IMR-90 (cell line): ENCODE measurements around the gene ILF2. TPM values are rescaled to one million over a fixed set of nuclear protein-coding genes. Genes with fewer than 3 reads are reported as not detected.
A peak's percentile ranks its signal among the peaks of the same experiment; 100 is the strongest.

ENCODE experiments used
- ATAC-seq: fragments of 200-7000 bp; cut with Tn5 transposase; 2 replicates; pipeline ENCODE4 v1.9.1; 2020; ENCODE audit warnings: low read depth, mild to moderate bottlenecking, moderate library complexity
- BruUV-seq: library from RNA; stranded (reverse); fragments of 400-500 nt; replicated peaks from 2 replicates; lab custom pipeline; 2021; lab: Mats Ljungman, UMichigan
- CTCF ChIA-PET: fragments of 300-600 bp; formaldehyde crosslinking; extraction: SDS; loops from one replicate; lab custom pipeline; 2021; ENCODE audit warnings: antibody characterized with exemption; lab: Yijun Ruan, JAX
- POLR2A ChIA-PET: fragments of 300-600 bp; sonication (Branson Sonifier 250); formaldehyde crosslinking; loops from one replicate; lab custom pipeline; 2022; ENCODE audit warnings: antibody characterized with exemption; ENCODE audit not compliant: unreplicated experiment; lab: Charles Lee
- DNase-seq: peaks from one replicate; pipeline ENCODE4 v3.0.0; 2013
- H2AFZ ChIP-seq: replicated peaks from 2 replicates; pipeline ENCODE3; 2013; ENCODE audit warnings: low read length, mild to moderate bottlenecking; ENCODE audit not compliant: poor library complexity
- H2AK5ac ChIP-seq: 2 replicates; pipeline ENCODE4 v1.6.1; 2013; ENCODE audit warnings: low read depth, low read length, inconsistent platforms
- H2AK9ac ChIP-seq: replicated peaks from 2 replicates; pipeline ENCODE3; 2013; ENCODE audit warnings: mild to moderate bottlenecking, low read depth, low read length, moderate library complexity; ENCODE audit not compliant: poor library complexity
- H2BK120ac ChIP-seq: 2 replicates; pipeline ENCODE4 v1.6.1; 2013; ENCODE audit warnings: low read depth, low read length, inconsistent platforms
- H2BK15ac ChIP-seq: 3 replicates; pipeline ENCODE4 v1.6.1; 2013; ENCODE audit warnings: low read depth, low read length, inconsistent platforms
- H2BK20ac ChIP-seq: 2 replicates; pipeline ENCODE4 v1.6.1; 2013; ENCODE audit warnings: low read depth, mild to moderate bottlenecking, inconsistent platforms, low read length, moderate library complexity
- H2BK5ac ChIP-seq: 2 replicates; pipeline ENCODE4 v1.6.1; 2013; ENCODE audit warnings: mild to moderate bottlenecking, low read depth, low read length, inconsistent platforms; ENCODE audit not compliant: poor library complexity, severe bottlenecking
- H3K14ac ChIP-seq: replicated peaks from 2 replicates; pipeline ENCODE4 v1.6.1; 2013; ENCODE audit warnings: low read depth, low read length, inconsistent platforms
- H3K18ac ChIP-seq: 2 replicates; pipeline ENCODE4 v1.6.1; 2013; ENCODE audit warnings: low read depth, low read length, control low read depth
- H3K23ac ChIP-seq: 2 replicates; pipeline ENCODE4 v1.6.1; 2013; ENCODE audit warnings: low read depth, low read length, inconsistent platforms
- H3K27ac ChIP-seq: 2 replicates; pipeline ENCODE4 v1.5.1; 2013; ENCODE audit warnings: mild to moderate bottlenecking, control low read depth, low read length; ENCODE audit not compliant: insufficient read depth
- H3K27me3 ChIP-seq: 2 replicates; pipeline ENCODE4 v1.6.1; 2013; ENCODE audit warnings: low read length; ENCODE audit not compliant: control insufficient read depth, insufficient read depth
- H3K36me3 ChIP-seq: 2 replicates; pipeline ENCODE4 v1.6.1; 2013; ENCODE audit warnings: low read length, mixed read lengths; ENCODE audit not compliant: control insufficient read depth, insufficient read depth
- H3K4ac ChIP-seq: 2 replicates; pipeline ENCODE4 v1.6.1; 2013; ENCODE audit warnings: low read depth, low read length, inconsistent platforms
- H3K4me1 ChIP-seq: 2 replicates; pipeline ENCODE4 v1.6.1; 2013; ENCODE audit warnings: low read length, mixed read lengths; ENCODE audit not compliant: control insufficient read depth, insufficient read depth
- H3K4me2 ChIP-seq: 2 replicates; pipeline ENCODE4 v1.6.1; 2013; ENCODE audit warnings: low read depth, mild to moderate bottlenecking, control low read depth, low read length, moderate library complexity
- H3K4me3 ChIP-seq: 2 replicates; pipeline ENCODE4 v1.5.1; 2013; ENCODE audit warnings: low read depth, mild to moderate bottlenecking, control low read depth, low read length, moderate library complexity; ENCODE audit not compliant: insufficient read depth
- H3K56ac ChIP-seq: 2 replicates; pipeline ENCODE4 v1.6.1; 2013; ENCODE audit warnings: low read length, inconsistent platforms; ENCODE audit not compliant: insufficient read depth; ENCODE audit errors: extremely low read depth
- H3K79me1 ChIP-seq, 2 experiments: 2 replicates each; pipeline ENCODE4 v1.6.1; 2013; ENCODE audit warnings: low read length in 2 of 2, inconsistent platforms in 1 of 2, low read depth in 1 of 2
- H3K9ac ChIP-seq: 2 replicates; pipeline ENCODE4 v1.6.1; 2013; ENCODE audit warnings: low read depth, low read length, control low read depth
- H3K9me1 ChIP-seq: 2 replicates; pipeline ENCODE4 v1.6.1; 2013; ENCODE audit warnings: low read length, inconsistent platforms; ENCODE audit not compliant: insufficient read depth
- H3K9me3 ChIP-seq: 2 replicates; pipeline ENCODE4 v1.6.1; 2013; ENCODE audit warnings: low read length; ENCODE audit not compliant: control insufficient read depth, insufficient read depth
- H4K20me1 ChIP-seq: 2 replicates; pipeline ENCODE4 v1.6.1; 2013; ENCODE audit warnings: low read length, inconsistent platforms; ENCODE audit not compliant: insufficient read depth
- H4K5ac ChIP-seq: 2 replicates; pipeline ENCODE4 v1.6.1; 2013; ENCODE audit warnings: mild to moderate bottlenecking, low read depth, low read length, control low read depth
- H4K8ac ChIP-seq, 2 experiments: 2 replicates each; pipeline ENCODE4 v1.6.1; 2013; ENCODE audit warnings: low read depth in 2 of 2, low read length in 2 of 2, control low read depth in 1 of 2, inconsistent platforms in 1 of 2
- H4K91ac ChIP-seq: 2 replicates; pipeline ENCODE4 v1.6.1; 2013; ENCODE audit warnings: low read depth, low read length, inconsistent platforms; ENCODE audit not compliant: insufficient read depth
- BHLHE40 ChIP-seq: fragments of 150-350 bp; IDR thresholded peaks from 2 replicates; pipeline ENCODE4 v1.6.1; 2016; ENCODE audit warnings: mild to moderate bottlenecking, low read depth, low read length
- CEBPB ChIP-seq: IDR thresholded peaks from 2 replicates; pipeline ENCODE4 v1.6.1; 2012; ENCODE audit warnings: low read depth, low read length, improper control_type of control experiment
- CHD1 ChIP-seq: IDR thresholded peaks from 2 replicates; pipeline ENCODE4 v1.6.1; 2012; ENCODE audit warnings: low read depth, low read length, improper control_type of control experiment
- CTCF ChIP-seq: conservative IDR thresholded peaks from 2 replicates; pipeline ENCODE4 v1.5.1; 2012; ENCODE audit warnings: mild to moderate bottlenecking, low read depth, low read length, improper control_type of control experiment
- FOS ChIP-seq: fragments of 150-350 bp; IDR thresholded peaks from 2 replicates; pipeline ENCODE4 v1.6.1; 2016; ENCODE audit warnings: low read depth, low read length
- MAFK ChIP-seq: IDR thresholded peaks from 2 replicates; pipeline ENCODE4 v1.6.1; 2012; ENCODE audit warnings: low read depth, low read length, improper control_type of control experiment
- MAZ ChIP-seq: IDR thresholded peaks from 2 replicates; pipeline ENCODE4 v1.6.1; 2012; ENCODE audit warnings: low read depth, mild to moderate bottlenecking, low read length, improper control_type of control experiment, moderate library complexity, borderline replicate concordance
- MXI1 ChIP-seq: IDR thresholded peaks from 2 replicates; pipeline ENCODE4 v1.6.1; 2012; ENCODE audit warnings: low read depth, mild to moderate bottlenecking, low read length, moderate library complexity, borderline replicate concordance
- NFE2L2 ChIP-seq: fragments of 150-350 bp; IDR thresholded peaks from 2 replicates; pipeline ENCODE4 v1.6.1; 2016; ENCODE audit warnings: low read depth, mild to moderate bottlenecking, low read length
- POLR2A ChIP-seq: IDR thresholded peaks from 2 replicates; pipeline ENCODE4 v1.6.1; 2012; ENCODE audit warnings: mild to moderate bottlenecking, low read depth, low read length
- RAD21 ChIP-seq: IDR thresholded peaks from 2 replicates; pipeline ENCODE4 v1.6.1; 2012; ENCODE audit warnings: low read length, improper control_type of control experiment
- RCOR1 ChIP-seq: IDR thresholded peaks from 2 replicates; pipeline ENCODE4 v1.6.1; 2012; ENCODE audit warnings: mild to moderate bottlenecking, low read length, improper control_type of control experiment; ENCODE audit not compliant: insufficient replicate concordance
- RFX5 ChIP-seq: IDR thresholded peaks from 2 replicates; pipeline ENCODE4 v1.8.0; 2012; ENCODE audit warnings: low read depth, mild to moderate bottlenecking, low read length, moderate library complexity
- SMC3 ChIP-seq: fragments of 150-350 bp; IDR thresholded peaks from 2 replicates; pipeline ENCODE4 v1.6.1; 2016; ENCODE audit warnings: low read depth, mild to moderate bottlenecking, antibody characterized with exemption, low read length, moderate library complexity
- USF2 ChIP-seq: fragments of 150-350 bp; IDR thresholded peaks from 2 replicates; pipeline ENCODE4 v1.6.1; 2017; ENCODE audit warnings: mild to moderate bottlenecking, antibody characterized with exemption, low read length, low read depth
- WGBS, 2 experiments: methylation state at CpG; one replicate each; pipeline versions ENCODE4 v1.1.5 to v1.1.7; 2013; ENCODE audit warnings: missing lambda C conversion rate in 2 of 2; ENCODE audit not compliant: insufficient read length in 1 of 2; ENCODE audit errors: extremely low coverage in 2 of 2; 5-methylcytosine and 5-hydroxymethylcytosine counted together
- dilution Hi-C: fragments of 300-500 bp; cut with HindIII; formaldehyde crosslinking; loops from one replicate; pipeline ENCODE4 v1.14.3; 2018; ENCODE audit warnings: low sequenced_read_pairs; ENCODE audit not compliant: unreplicated experiment
- in situ Hi-C: fragments of 300-500 bp; cut with MboI; formaldehyde crosslinking; loops from 3 replicates; pipeline ENCODE4 v1.14.3; 2019; ENCODE audit warnings: low sequenced_read_pairs, inconsistent platforms, mixed read lengths
- intact Hi-C: fragments of 100-400 bp; cut with micrococcal nuclease; formaldehyde crosslinking; loops from 2 replicates; pipeline ENCODE4 v1.10.0; 2022
- polyA plus RNA-seq, 3 experiments: library from polyadenylated mRNA; depleted of rRNA; stranded (reverse); fragments of >200 nt; gene quantifications; 2 replicates each; pipeline ENCODE4 v1.2.3, GENCODE V29; 2012; ENCODE audit warnings: low replicate concordance in 1 of 3
- total RNA-seq: library from RNA; depleted of rRNA; stranded (reverse); fragments of >200 nt; gene quantifications from 2 replicates; pipeline ENCODE4 v1.2.3, GENCODE V29; 2012

Gene ILF2
- total and polyA plus RNA-seq, 2 of the 4 experiments (the other 2 are of a cell fraction) = 273 to 504 TPM

DNA sequence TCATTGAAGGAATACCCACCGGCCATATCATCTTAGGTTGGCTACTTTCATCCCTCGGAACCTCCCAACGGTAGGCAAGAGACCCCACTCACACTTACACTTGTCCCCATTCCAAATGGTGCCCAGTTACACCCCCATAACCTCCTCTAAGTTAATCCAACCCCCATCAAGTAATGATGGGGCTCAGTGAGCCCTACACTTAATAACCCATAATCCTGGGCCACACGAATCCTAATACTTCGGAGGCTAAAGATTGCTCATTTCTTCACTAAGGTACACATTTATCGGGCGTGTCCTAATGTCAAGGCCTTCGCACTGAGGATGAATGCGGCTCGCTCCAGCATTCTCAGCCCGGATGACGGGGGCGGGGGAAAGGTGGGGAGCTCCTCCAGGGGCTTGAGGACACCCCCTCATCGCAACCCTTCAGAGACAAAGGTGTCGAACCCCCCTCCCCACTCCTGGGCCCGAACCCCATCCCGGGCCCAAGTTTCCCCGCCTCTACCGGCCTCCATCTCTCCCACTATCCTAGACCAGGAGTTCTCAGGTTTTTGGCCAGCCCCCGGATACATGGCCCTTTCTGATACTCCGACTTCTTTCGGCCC lies 435 bp downstream of the ILF2 start:
- peak overlapping the region; percentile 61 for H3K27ac ChIP-seq
- peak overlapping the region; percentile 86 for H4K91ac ChIP-seq
- peaks cover 1% of the 10 kb centered on the region; the same call in 1 of the 2 replicates for H3K4me1 ChIP-seq
- peak overlapping the region; percentile 90 for H2AFZ ChIP-seq
- H4K8ac ChIP-seq = peak overlapping the region; percentile 43 to 92
- peak overlapping the region; percentile 93 for H3K14ac ChIP-seq
- ChIA-PET POLR2A (no interaction called here), CTCF (no interaction called here)
- WGBS, 2 experiments = 3% methylated on average over 11 of the region's 22 CpGs; no CpG with 5 or more reads in 1 of the 2 experiments
- H3K79me1 ChIP-seq = peaks cover 12 to 23% of the 10 kb centered on the region in 2 experiments; a peak in 1 of 4 replicates
- H2AK5ac ChIP-seq = peak overlapping the region; percentile 91
- H3K18ac ChIP-seq = peak overlapping the region; percentile 11; the same call in 1 of the 2 replicates
- peak overlapping the region; percentile 83 for H3K9ac ChIP-seq
- H3K36me3 ChIP-seq = peaks cover 30% of the 10 kb centered on the region
- H3K4me2 ChIP-seq = peak overlapping the region; percentile 85
- no peaks in the 10 kb centered on the region for H3K27me3 ChIP-seq
- dilution Hi-C loops (no loop called here), intact Hi-C loops (loop anchor here (2.0 to 5.0 kb wide), 4 partner anchors 98 to 737 kb away; partner anchors contain the start of gene IL6R), in situ Hi-C loops (loop anchor here (10.0 kb wide), 1 partner anchor 304 kb away; the partner anchor contains the start of gene JTB)
- peak overlapping the region; percentile 33 for H2BK5ac ChIP-seq
- peak overlapping the region; percentile 89 for H3K56ac ChIP-seq
- H4K20me1 ChIP-seq = peaks cover 11% of the 10 kb centered on the region; the same call in 1 of the 2 replicates
- peak overlapping the region; percentile 41 for H4K5ac ChIP-seq
- ATAC-seq = peak; percentile 8
- TSS peak; percentile 72 for BruUV-seq
- H2BK20ac ChIP-seq = no peak overlapping the region
- H2AK9ac ChIP-seq = peak overlapping the region; percentile 99
- peak overlapping the region; percentile 65 for H3K4me3 ChIP-seq
- DNase-seq = no peak
- no peaks in the 10 kb centered on the region for H3K9me3 ChIP-seq
- H2BK15ac ChIP-seq = no peak overlapping the region
- peak overlapping the region; percentile 71 for H3K23ac ChIP-seq
- no peaks in the 10 kb centered on the region for H3K9me1 ChIP-seq
- peak overlapping the region; percentile 87 for H3K4ac ChIP-seq
- H2BK120ac ChIP-seq = peak overlapping the region; percentile 13; the same call in 1 of the 2 replicates
- no peak for TF ChIP-seq CEBPB
- no peak for TF ChIP-seq RFX5
- TF ChIP-seq RAD21 = no peak
- TF ChIP-seq CHD1 = no peak
- TF ChIP-seq POLR2A = no peak
- TF ChIP-seq CTCF = no peak
- TF ChIP-seq SMC3 = no peak
- TF ChIP-seq MAZ = no peak
- TF ChIP-seq BHLHE40 = no peak
- no peak for TF ChIP-seq USF2
- TF ChIP-seq MAFK = no peak
- no peak for TF ChIP-seq MXI1
- TF ChIP-seq FOS = no peak
- TF ChIP-seq NFE2L2 = no peak
- TF ChIP-seq RCOR1 = no peak
